ENCODE measurements around the gene SLC35F4. TPM values are rescaled to one million over a fixed set of nuclear protein-coding genes. Genes with fewer than 3 reads are reported as not detected.

The SLC35F4 gene
- total RNA-seq, 1 donor from 2014 or later = 0.14 TPM

DNA sequence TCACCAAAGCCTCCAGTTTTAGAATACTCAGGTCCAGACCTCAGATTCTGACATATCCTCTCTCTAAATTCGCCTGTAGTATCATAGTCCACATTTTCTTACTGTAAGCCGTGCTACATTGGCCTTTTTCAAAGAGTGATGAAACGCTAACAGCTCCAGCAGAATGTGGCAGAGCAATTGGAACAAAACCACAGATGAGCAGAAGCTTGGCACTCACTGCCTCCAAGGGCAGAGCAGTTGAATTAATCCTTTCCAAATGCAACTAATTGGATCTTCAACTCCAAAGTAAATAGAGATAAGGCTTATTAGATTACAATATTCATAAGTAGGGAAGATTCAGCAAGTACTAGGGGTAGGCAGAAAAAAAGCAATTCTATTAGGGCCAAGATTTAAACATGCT lies 128.3 kb downstream of the SLC35F4 start:
- peaks cover 5% of the 10 kb centered on the region for H3K4me1 Mint-ChIP-seq (ENCODE audit: low read depth)
- no peaks in the 10 kb centered on the region for H3K27me3 Mint-ChIP-seq
- peaks cover 8% of the 10 kb centered on the region for H3K9me3 Mint-ChIP-seq (ENCODE audit: low read depth)
- TF ChIP-seq, protein P1, sequence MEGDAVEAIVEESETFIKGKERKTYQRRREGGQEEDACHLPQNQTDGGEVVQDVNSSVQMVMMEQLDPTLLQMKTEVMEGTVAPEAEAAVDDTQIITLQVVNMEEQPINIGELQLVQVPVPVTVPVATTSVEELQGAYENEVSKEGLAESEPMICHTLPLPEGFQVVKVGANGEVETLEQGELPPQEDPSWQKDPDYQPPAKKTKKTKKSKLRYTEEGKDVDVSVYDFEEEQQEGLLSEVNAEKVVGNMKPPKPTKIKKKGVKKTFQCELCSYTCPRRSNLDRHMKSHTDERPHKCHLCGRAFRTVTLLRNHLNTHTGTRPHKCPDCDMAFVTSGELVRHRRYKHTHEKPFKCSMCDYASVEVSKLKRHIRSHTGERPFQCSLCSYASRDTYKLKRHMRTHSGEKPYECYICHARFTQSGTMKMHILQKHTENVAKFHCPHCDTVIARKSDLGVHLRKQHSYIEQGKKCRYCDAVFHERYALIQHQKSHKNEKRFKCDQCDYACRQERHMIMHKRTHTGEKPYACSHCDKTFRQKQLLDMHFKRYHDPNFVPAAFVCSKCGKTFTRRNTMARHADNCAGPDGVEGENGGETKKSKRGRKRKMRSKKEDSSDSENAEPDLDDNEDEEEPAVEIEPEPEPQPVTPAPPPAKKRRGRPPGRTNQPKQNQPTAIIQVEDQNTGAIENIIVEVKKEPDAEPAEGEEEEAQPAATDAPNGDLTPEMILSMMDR (IDR thresholded peaks at IDR 0.05; ENCODE audit: unreplicated experiment) = no peak
- no peak for DNase-seq (ENCODE audit: low spot score, unreplicated experiment)
- no peak overlapping the region for H3K4me3 Mint-ChIP-seq (ENCODE audit: low read depth)
- no peak overlapping the region for H3K27ac Mint-ChIP-seq
- no peaks in the 10 kb centered on the region for H3K36me3 Mint-ChIP-seq (ENCODE audit: insufficient read depth)

DNA sequence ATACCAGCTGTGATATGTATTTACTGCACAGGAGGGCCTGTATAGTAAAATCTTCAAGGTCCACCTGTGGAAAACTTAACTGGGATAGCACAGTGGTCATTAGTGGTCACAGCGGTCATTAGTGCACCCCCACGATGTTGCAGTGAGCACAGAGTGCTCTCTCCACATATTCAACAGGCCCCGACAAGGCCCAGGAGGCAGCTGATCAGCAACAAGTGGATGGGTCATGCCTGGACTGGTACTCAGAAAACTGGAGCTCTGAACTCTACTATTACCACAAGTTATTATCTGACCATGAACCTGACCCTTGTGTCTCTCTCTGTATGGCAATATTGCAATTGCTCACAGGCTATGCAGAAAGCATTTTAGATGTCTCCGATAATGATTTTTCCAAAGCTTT lies 129.5 kb downstream of the SLC35F4 start:
- Mint-ChIP-seq H3K4me3 (ENCODE audit: low read depth) (no peak overlapping the region), H3K9me3 (ENCODE audit: low read depth) (peaks cover 3% of the 10 kb centered on the region), H3K27ac (no peak overlapping the region), H3K27me3 (no peaks in the 10 kb centered on the region), H3K4me1 (ENCODE audit: low read depth) (peaks cover 5% of the 10 kb centered on the region), H3K36me3 (ENCODE audit: insufficient read depth) (no peaks in the 10 kb centered on the region)
- TF ChIP-seq, protein P1 (IDR thresholded peaks at IDR 0.05; ENCODE audit: unreplicated experiment) = no peak
- no peak for DNase-seq (ENCODE audit: low spot score, unreplicated experiment)

DNA sequence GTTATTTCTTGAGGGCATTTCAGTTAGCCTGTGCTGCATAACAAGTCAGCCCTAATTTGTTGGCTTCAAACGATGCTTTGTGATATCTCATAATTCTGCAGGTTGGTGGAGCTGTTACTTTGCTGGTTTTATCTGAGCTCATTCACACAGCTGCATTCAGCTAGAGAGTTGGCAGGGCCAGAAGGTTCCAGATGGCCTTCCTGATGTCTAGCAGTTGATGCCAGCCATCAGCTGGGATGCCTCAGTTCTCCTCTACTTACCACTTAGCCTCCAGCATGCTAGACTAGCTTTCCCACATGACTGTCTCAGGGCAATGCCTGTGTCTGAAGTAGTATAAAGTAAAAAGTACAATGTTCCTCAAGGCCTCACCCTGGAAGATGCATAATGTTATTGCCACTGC lies 130.6 kb downstream of the SLC35F4 start:
- no peak overlapping the region for H3K4me3 Mint-ChIP-seq (ENCODE audit: low read depth)
- no peaks in the 10 kb centered on the region for H3K27me3 Mint-ChIP-seq
- no peak overlapping the region for H3K27ac Mint-ChIP-seq
- no peaks in the 10 kb centered on the region for H3K36me3 Mint-ChIP-seq (ENCODE audit: insufficient read depth)
- H3K4me1 Mint-ChIP-seq (ENCODE audit: low read depth) = peaks cover 5% of the 10 kb centered on the region
- no peaks in the 10 kb centered on the region for H3K9me3 Mint-ChIP-seq (ENCODE audit: low read depth)
- DNase-seq (ENCODE audit: low spot score, unreplicated experiment) = no peak
- TF ChIP-seq, protein P1 (IDR thresholded peaks at IDR 0.05; ENCODE audit: unreplicated experiment) = no peak

DNA sequence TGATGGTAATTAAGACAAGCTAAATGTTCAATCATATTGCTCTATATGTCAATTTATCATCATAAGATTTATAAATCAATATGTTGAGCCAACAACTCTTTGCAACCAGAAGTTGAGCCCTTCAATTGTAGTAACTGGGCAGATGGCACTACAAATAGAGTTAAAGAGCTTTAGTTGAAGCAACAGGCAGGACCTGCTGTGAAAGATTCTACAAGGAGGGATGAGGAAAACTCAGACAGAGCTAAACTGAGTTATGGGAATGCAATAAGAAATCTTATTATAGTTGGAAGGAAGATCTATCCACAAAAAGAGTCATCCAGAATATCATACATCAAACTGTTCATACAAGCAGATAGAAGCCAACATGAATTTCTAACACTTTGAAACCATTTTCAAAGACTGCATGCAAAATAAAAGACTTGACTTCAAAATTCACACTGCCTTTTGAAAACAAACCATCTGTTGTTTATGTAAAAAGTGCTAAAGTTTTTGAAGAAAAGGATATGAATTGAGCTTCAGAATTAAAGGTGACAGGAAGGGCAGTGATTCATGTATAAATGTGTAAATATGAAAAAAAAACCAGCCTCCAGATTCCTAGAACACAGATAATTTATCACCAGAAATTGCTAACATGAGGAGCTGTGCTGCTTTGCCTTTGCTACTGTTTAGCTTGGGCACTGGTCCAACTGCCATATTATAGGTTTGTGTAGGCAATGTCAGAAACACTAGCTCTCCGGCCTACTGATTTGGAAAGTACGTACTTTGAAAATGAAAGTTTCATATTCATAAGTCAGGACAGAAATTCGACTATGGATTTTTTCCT lies 133.2 kb downstream of the SLC35F4 start:
- Mint-ChIP-seq H3K4me1 (ENCODE audit: low read depth) (no peaks in the 10 kb centered on the region), H3K36me3 (ENCODE audit: insufficient read depth) (no peaks in the 10 kb centered on the region), H3K27me3 (no peaks in the 10 kb centered on the region), H3K4me3 (ENCODE audit: low read depth) (no peak overlapping the region), H3K9me3 (ENCODE audit: low read depth) (no peaks in the 10 kb centered on the region), H3K27ac (no peak overlapping the region)
- DNase-seq (ENCODE audit: low spot score, unreplicated experiment) = no peak
- TF ChIP-seq, protein P1 (IDR thresholded peaks at IDR 0.05; ENCODE audit: unreplicated experiment) = no peak

DNA sequence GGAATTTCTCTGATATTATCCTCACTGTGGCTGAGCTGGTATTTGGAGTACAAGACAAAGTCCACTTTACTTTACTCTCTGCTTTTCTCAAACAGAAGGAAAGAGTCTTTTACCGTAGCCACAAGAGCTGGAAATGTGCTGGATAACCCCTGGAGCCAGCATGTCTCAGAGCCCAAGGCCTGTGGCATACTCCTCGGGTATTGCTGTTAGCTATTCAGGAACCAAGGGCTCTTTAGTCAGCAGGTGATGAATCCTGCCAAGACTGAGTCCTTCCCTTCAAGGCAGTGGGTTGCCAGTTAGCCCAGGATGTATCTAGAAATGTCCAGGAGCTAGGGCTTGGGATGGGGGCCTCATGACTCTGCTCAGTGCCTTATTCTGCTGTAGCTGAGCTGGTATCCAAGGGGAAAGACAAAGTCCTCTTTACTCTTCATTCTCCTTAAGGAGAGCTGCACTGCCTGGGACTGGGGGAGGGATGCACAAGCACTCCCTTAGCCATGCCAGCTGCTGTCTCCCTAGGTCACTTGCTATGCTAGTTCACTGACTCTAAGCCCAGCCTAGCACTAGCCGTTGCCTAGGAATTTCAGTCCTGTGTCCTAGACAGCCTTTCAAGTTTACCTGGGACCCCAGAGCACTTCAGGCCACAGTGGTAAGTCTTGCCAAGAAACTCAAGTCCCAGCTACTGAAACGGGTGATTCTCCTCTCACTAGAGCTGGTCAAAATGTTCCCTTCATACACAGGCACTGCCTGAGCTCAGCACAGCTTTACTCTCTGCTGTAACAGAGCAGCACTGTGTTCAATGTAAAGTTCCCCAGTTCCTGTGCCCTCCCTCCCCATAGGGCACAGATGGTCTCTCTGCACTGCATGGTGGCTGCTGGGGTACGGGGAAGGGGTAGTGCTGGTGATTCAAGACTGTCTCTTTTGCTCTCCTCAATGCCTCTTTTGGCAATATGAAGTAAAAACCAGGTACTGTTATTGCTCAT lies 136.4 kb downstream of the SLC35F4 start:
- TF ChIP-seq, protein P1 (IDR thresholded peaks at IDR 0.05; ENCODE audit: unreplicated experiment) = no peak
- Mint-ChIP-seq H3K9me3 (ENCODE audit: low read depth) (peaks cover 7% of the 10 kb centered on the region), H3K27ac (no peak overlapping the region), H3K4me3 (ENCODE audit: low read depth) (no peak overlapping the region), H3K36me3 (ENCODE audit: insufficient read depth) (no peaks in the 10 kb centered on the region), H3K4me1 (ENCODE audit: low read depth) (no peaks in the 10 kb centered on the region), H3K27me3 (no peaks in the 10 kb centered on the region)
- no peak for DNase-seq (ENCODE audit: low spot score, unreplicated experiment)
